Suprapubic skin (tissue), 4 donors: ENCODE data around the gene TXNDC17.

ENCODE experiments used
- CTCF ChIP-seq, 2 donors: fragments of 200-600 bp in 1 of 2; fragments of 450-650 bp in 1 of 2; sonication (generic) in 1 of 2; IDR thresholded peaks; one replicate each; pipeline ENCODE4 v1.5.1; 2016 to 2019; ENCODE audit warnings: antibody characterized with exemption in 2 of 2, mild to moderate bottlenecking in 1 of 2, moderate library complexity in 1 of 2
- EP300 ChIP-seq: sonication (generic); formaldehyde crosslinking; IDR thresholded peaks from one replicate; pipeline ENCODE4 v1.6.1; 2017; ENCODE audit warnings: antibody characterized with exemption
- POLR2A ChIP-seq, 2 donors: fragments of 450-650 bp; IDR thresholded peaks; one replicate each; pipeline ENCODE4 v1.6.1; 2017; ENCODE audit warnings: antibody characterized with exemption in 2 of 2, mild to moderate bottlenecking in 2 of 2, moderate library complexity in 2 of 2
- POLR2AphosphoS5 ChIP-seq, 3 donors: sonication (generic); formaldehyde crosslinking; IDR thresholded peaks; one replicate each; pipeline ENCODE4 v1.6.1; 2017; ENCODE audit warnings: antibody characterized with exemption in 3 of 3

- no peak for TF ChIP-seq POLR2A (IDR thresholded peaks at IDR 0.05)
- TF ChIP-seq CTCF (IDR thresholded peaks at IDR 0.05), result no peak
- no peak for TF ChIP-seq EP300
- TF ChIP-seq POLR2AphosphoS5 (IDR thresholded peaks at IDR 0.05), result no peak
Observed at GRCh38 chr17:6632530-6632929, 8.3 kb upstream of the TXNDC17 start.
